T-helper 2 cell treated with Interferon-gamma antibody and Interleukin-4, amounts not matched to agents 5 μg/mL and 100 μg/mL, for 36 hours (primary cell): ENCODE measurements around the gene KDM3B.

Source experiments
- DNase-seq: peaks from one replicate; pipeline ENCODE4 v3.0.0; 2021; ENCODE audit warnings: low spot score
- H3K27ac Mint-ChIP-seq: one replicate; pipeline ENCODE4 v1.8.0; 2021; ENCODE audit warnings: mild to moderate bottlenecking, mixed read lengths
- H3K27me3 Mint-ChIP-seq: one replicate; pipeline ENCODE4 v1.8.0; 2021; ENCODE audit warnings: low read depth, mixed read lengths
- H3K36me3 Mint-ChIP-seq: one replicate; pipeline ENCODE4 v1.8.0; 2021; ENCODE audit warnings: low read depth, mixed read lengths
- H3K4me1 Mint-ChIP-seq: one replicate; pipeline ENCODE4 v1.8.0; 2021; ENCODE audit warnings: low read depth, mixed read lengths
- H3K4me3 Mint-ChIP-seq: one replicate; pipeline ENCODE4 v1.8.0; 2022; ENCODE audit warnings: mild to moderate bottlenecking, moderate library complexity, mixed read lengths
- H3K9me3 Mint-ChIP-seq: one replicate; pipeline ENCODE4 v1.8.0; 2021; ENCODE audit warnings: mixed read lengths

KDM3B gene

DNA sequence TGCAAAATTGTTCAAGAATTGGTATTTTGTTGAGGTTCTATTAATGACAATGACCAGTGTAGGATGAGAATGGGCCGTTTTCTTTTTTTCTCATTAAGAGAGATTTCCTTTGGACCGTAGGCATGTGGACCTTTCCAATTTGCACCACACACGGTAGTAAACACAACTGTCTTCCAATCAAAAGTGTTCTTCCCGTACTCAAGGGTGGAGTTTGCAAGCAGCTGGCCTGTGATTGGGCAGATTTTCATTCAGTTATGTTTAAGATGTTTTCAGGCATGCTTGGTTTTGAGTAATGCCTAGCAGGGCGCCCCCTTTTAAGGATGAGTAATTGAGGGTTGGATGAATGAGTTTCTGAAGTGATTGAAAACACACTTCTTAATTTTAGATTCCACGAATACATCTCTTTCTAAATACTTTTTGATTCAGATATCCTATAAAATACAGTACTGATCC, 2.5 kb downstream of the KDM3B start:
- peak; percentile 69 for DNase-seq
- no peaks in the 10 kb centered on the region for H3K27me3 Mint-ChIP-seq
- H3K9me3 Mint-ChIP-seq = peaks cover 7% of the 10 kb centered on the region
- no peak overlapping the region for H3K27ac Mint-ChIP-seq
- H3K4me3 Mint-ChIP-seq = peak overlapping the region; percentile 88
- peaks cover 31% of the 10 kb centered on the region for H3K4me1 Mint-ChIP-seq
- H3K36me3 Mint-ChIP-seq = peaks cover 23% of the 10 kb centered on the region

DNA sequence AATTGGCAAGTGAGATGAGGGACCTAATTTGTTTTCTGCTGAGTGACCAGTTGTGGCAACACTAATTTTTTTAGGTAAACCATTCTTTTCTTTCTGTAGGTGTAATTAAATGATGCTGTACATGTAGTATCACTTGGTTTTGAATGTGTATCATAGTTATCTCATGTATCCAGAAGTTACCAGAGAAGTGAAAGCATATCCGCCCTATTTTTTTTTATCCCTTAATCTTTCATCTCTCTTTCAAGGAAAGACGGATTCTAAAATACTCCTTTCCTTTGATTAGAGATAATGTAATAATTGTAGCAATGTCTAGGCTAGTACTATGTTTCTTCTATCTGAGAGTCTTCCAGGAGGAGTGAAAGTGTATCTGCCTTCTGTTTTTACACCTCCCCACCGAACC, 7.1 kb downstream of the KDM3B start:
- Mint-ChIP-seq H3K4me1 (peaks cover 23% of the 10 kb centered on the region), H3K27ac (no peak overlapping the region), H3K4me3 (no peak overlapping the region), H3K9me3 (no peaks in the 10 kb centered on the region), H3K27me3 (no peaks in the 10 kb centered on the region), H3K36me3 (peaks cover 13% of the 10 kb centered on the region)
- DNase-seq = no peak

DNA sequence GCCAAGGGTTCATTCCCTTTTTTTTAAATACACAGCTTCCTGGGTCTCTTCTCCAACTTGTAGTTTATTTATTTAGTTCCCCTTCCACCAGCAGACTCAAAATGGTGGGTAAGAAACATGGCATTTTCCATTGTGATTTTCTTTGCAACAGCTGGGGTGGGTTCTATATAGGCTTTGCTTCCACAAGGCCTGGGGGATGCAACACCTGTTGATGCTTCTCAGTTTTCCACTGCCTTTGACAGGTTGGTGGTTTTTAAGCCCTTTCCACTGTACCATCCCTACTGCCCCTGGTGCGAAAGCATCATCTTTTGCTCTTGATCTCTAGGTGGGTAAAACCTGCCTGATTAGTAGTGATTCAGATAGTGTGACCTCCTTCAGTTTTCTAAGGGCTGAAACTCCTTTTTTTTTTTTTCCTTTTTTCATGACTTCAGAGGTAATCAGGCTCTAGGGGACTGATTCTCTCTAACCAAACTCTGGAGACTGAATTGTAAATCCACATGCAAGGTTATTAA, 8.5 kb downstream of the KDM3B start:
- Mint-ChIP-seq H3K4me3 (no peak overlapping the region), H3K36me3 (peaks cover 10% of the 10 kb centered on the region), H3K27ac (peak overlapping the region; percentile 62), H3K27me3 (no peaks in the 10 kb centered on the region), H3K4me1 (peaks cover 11% of the 10 kb centered on the region), H3K9me3 (no peaks in the 10 kb centered on the region)
- no peak for DNase-seq

DNA sequence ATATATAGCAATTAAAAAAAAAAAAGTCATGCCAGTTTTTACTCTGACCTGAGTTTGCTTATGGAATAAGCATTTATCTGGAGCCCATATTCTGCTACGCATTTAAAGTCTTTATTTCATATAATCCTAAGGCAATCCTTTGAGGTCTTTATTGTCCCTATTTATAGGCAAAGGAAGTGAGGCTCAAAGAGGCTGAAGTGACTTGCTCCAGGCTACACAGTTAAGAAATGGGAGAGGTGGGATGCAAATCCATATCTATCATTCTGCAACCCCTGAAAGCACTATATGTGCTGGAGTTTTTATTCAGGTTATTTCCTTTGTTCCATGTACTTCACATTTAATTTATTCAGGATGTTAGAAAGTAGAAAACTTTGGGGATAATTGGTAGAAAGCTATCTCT, 12.1 kb downstream of the KDM3B start:
- DNase-seq = no peak
- peaks cover 9% of the 10 kb centered on the region for H3K36me3 Mint-ChIP-seq
- H3K9me3 Mint-ChIP-seq = no peaks in the 10 kb centered on the region
- H3K4me3 Mint-ChIP-seq = no peak overlapping the region
- peaks cover 13% of the 10 kb centered on the region for H3K4me1 Mint-ChIP-seq
- H3K27ac Mint-ChIP-seq = no peak overlapping the region
- H3K27me3 Mint-ChIP-seq = no peaks in the 10 kb centered on the region

DNA sequence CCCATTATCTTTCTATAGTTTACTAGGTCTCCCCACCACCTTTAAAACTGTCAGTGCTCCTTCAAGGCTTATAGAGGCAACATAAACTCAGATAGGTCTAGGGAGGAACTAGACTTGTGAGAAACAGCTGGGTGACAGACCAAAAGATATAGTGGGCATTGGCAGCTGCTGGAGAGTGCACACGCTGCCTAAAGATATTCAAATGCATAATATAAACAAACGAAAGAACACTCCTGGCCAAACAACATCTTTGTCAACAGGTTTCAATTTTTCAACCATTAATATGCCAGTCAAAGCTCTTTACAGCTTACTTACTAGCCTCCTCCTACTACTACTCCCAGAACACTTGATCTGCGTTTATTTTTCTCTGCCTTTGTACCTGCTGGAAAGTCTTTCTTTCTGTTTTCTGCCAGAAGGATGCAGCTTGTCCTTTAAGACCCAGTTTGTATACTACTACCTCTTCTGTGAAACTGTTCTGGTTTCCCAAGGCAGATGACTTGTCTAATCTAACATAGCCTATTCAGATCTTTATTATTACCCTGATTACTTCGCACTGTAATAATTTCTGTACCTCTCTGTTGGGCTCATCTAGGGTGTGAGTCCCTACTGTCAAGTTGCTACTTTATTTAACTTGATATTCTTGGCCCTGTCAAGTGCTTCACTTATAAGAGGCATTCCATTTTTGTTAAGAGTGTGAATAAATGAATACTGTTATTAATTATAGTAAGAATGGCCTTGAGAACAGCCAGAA, 14.3 kb downstream of the KDM3B start:
- no peak overlapping the region for H3K4me3 Mint-ChIP-seq
- H3K36me3 Mint-ChIP-seq = peaks cover 2% of the 10 kb centered on the region
- no peaks in the 10 kb centered on the region for H3K9me3 Mint-ChIP-seq
- no peaks in the 10 kb centered on the region for H3K27me3 Mint-ChIP-seq
- no peak for DNase-seq
- peaks cover 6% of the 10 kb centered on the region for H3K4me1 Mint-ChIP-seq
- H3K27ac Mint-ChIP-seq = no peak overlapping the region

DNA sequence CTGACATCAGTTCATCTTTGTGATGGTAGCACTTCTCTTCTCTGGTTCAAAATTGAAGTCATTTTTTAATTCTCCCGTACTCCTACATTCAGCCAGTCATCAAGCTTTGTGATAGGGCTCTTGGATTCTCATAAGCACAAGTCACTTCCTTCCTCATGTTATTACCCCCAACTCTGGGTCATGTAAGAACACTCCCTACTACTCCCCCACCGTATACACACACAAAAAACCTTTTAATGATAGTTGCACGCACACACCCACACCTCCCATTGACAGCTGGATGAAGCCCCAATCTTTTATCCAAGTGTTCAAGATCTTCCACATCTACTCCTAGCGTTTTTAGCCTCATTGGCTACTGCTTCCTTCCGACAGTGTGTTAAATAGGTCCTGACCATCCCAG, 16.8 kb downstream of the KDM3B start:
- H3K4me1 Mint-ChIP-seq = peaks cover 6% of the 10 kb centered on the region
- H3K36me3 Mint-ChIP-seq = peaks cover 6% of the 10 kb centered on the region
- H3K27me3 Mint-ChIP-seq = no peaks in the 10 kb centered on the region
- H3K4me3 Mint-ChIP-seq = no peak overlapping the region
- H3K27ac Mint-ChIP-seq = no peak overlapping the region
- H3K9me3 Mint-ChIP-seq = no peaks in the 10 kb centered on the region
- DNase-seq = no peak

DNA sequence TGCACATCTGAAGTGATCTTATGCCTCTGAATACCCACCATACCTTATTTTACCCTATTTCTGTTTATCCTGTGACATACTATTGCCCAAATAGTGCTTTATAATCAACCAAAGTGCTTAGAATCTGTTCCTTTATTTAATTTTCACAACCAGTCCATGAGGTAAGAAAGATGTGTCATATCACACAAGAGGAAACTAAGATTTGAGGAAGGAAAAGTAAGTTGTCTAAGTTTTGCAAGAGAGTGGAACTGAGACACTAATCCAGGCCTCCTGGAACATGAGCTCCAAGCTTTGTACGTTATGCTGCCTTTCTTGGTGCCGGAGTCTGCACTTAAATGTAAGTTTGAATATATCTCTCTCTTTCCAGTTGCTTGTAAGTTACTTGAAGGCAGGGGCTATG, 17.2 kb downstream of the KDM3B start:
- no peak for DNase-seq
- Mint-ChIP-seq H3K36me3 (peaks cover 6% of the 10 kb centered on the region), H3K4me3 (no peak overlapping the region), H3K27me3 (no peaks in the 10 kb centered on the region), H3K4me1 (peaks cover 6% of the 10 kb centered on the region), H3K9me3 (no peaks in the 10 kb centered on the region), H3K27ac (no peak overlapping the region)

DNA sequence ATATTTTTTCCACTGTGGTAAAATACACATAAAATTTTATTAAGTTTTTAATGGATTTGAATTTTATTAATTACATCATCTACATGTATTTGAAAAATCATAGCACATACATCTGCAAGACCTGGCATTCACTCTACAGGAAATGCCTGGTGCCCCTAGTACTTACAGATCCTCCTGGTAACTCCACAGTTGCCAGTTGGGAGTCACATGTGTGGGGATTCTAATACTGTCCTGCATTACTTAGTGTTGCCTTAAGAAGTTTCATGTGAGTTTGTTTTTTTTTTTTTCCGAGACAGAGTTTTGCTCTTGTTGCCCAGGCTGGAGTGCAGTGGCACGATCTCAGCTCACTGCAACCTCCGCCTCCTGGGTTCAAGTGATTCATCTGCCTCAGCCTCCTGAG, 18.1 kb downstream of the KDM3B start:
- Mint-ChIP-seq H3K27ac (no peak overlapping the region), H3K4me3 (no peak overlapping the region), H3K9me3 (no peaks in the 10 kb centered on the region), H3K4me1 (peaks cover 6% of the 10 kb centered on the region), H3K36me3 (peaks cover 6% of the 10 kb centered on the region), H3K27me3 (no peaks in the 10 kb centered on the region)
- DNase-seq = no peak

DNA sequence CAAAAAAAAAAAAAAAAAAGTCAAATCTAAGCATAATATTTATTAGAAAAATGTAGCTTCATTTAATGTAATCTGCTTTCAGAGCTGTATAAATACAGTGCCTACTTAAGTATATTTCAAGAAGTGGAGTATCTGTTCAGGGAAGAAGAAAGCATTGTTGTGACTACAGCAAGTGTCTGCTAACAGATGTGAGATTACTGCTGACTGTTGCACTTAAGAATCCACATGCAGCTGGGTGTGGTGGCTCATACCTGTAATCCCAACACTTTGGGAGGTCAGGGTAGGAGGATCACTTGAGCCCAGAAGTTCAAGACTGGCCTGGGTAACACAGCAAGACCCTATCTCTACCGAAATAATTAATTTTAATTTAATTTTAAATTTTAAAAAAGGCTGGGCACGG, 19.0 kb downstream of the KDM3B start:
- H3K27ac Mint-ChIP-seq = no peak overlapping the region
- peaks cover 6% of the 10 kb centered on the region for H3K36me3 Mint-ChIP-seq
- no peak overlapping the region for H3K4me3 Mint-ChIP-seq
- DNase-seq = no peak
- no peaks in the 10 kb centered on the region for H3K27me3 Mint-ChIP-seq
- H3K9me3 Mint-ChIP-seq = no peaks in the 10 kb centered on the region
- peaks cover 4% of the 10 kb centered on the region for H3K4me1 Mint-ChIP-seq

DNA sequence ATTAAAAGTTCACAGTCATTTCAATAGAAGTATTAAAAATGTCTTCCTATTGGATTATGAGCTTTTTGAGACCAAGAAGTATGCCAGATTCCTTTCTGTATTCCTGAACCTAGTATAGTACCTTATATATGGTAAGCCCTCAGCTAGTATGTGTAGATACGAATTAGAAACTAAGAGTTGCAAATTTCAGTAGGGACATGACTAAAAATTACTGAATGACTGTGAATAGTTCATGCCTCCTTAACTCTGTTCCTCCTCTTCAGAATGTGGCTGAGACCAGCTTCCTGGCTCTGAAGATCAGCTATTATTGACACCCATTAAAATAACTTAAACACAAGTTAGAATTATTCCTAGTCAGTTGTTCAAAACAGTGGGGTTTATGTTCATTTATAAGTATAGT, 19.7 kb downstream of the KDM3B start:
- Mint-ChIP-seq H3K36me3 (peaks cover 9% of the 10 kb centered on the region), H3K4me1 (peaks cover 4% of the 10 kb centered on the region), H3K27ac (no peak overlapping the region), H3K27me3 (no peaks in the 10 kb centered on the region), H3K9me3 (no peaks in the 10 kb centered on the region), H3K4me3 (no peak overlapping the region)
- no peak for DNase-seq

DNA sequence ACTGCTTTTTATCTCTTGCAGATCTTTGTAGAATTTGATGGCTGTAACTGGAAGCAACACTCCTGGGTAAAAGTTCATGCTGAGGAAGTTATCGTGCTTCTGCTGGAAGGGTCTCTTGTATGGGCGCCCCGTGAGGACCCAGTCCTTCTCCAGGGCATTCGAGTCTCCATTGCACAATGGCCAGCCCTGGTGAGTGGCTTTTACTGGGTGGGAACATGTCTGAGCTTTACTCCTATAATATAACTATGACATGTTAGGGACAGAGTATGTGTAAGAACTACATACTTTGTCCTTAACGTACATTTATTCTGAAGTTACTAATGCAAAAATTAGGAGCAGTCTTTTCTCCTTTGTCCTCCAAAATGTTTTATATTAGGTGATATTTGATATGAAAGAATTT, 20.2 kb downstream of the KDM3B start:
- no peak overlapping the region for H3K27ac Mint-ChIP-seq
- H3K4me3 Mint-ChIP-seq = no peak overlapping the region
- peaks cover 13% of the 10 kb centered on the region for H3K36me3 Mint-ChIP-seq
- no peak for DNase-seq
- no peaks in the 10 kb centered on the region for H3K27me3 Mint-ChIP-seq
- peaks cover 4% of the 10 kb centered on the region for H3K4me1 Mint-ChIP-seq
- no peaks in the 10 kb centered on the region for H3K9me3 Mint-ChIP-seq

DNA sequence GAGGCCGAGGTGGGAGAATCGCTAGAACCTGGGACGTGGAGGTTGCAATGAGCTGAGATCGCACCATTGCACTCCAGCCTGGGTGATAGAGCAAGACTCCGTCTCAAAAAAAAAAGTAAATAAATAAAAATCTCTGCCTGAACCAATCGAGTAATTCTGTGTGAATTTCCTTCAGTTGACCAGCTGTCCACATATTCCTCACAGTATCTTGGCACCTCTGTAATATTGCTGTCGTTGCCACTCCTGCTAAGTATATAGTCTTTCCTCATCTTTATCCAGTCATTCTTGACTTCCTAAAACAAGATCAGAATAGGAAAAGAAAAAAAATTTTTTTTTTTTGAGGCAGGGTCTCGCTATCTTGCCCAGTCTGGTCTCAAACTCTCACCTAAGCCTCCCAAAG, 29.9 kb downstream of the KDM3B start:
- DNase-seq = no peak
- Mint-ChIP-seq H3K4me3 (no peak overlapping the region), H3K27ac (no peak overlapping the region), H3K27me3 (no peaks in the 10 kb centered on the region), H3K4me1 (no peaks in the 10 kb centered on the region), H3K9me3 (no peaks in the 10 kb centered on the region), H3K36me3 (peaks cover 39% of the 10 kb centered on the region)

DNA sequence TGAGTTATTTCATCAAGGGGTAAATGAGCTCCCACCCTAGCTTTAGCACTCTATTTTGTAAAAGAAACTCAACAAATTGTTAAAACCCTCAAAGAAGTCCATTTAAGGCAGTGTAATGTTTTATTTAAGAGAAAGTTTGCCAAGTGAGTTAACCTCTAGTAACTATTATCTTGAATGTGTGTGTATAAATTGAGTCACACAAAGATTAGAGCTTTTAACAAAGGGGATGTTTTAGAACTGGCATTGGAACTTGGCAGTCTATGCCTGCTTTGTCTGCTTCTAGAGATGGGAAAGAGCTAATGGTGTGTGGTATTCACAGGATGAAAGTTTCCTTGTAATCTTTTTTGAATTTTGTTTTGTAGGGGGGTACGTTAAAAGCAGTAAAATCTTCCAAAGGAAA, 33.2 kb downstream of the KDM3B start:
- Mint-ChIP-seq H3K27ac (no peak overlapping the region), H3K4me1 (no peaks in the 10 kb centered on the region), H3K27me3 (no peaks in the 10 kb centered on the region), H3K9me3 (no peaks in the 10 kb centered on the region), H3K4me3 (no peak overlapping the region), H3K36me3 (peaks cover 30% of the 10 kb centered on the region)
- no peak for DNase-seq

DNA sequence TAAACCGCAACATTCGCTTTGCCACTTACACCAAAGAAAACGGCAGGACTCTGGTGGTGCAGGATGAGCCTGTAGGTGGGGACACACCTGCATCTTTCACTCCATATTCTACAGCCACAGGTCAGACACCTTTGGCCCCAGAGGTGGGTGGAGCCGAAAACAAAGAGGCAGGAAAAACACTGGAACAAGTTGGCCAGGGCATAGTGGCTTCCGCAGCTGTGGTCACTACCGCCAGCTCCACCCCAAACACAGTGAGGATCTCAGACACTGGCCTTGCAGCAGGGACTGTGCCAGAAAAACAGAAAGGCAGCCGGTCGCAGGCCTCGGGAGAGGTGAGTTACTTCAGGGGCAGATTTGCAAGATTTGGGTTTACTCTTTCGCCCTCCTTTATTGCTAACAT, 33.8 kb downstream of the KDM3B start:
- Mint-ChIP-seq H3K9me3 (no peaks in the 10 kb centered on the region), H3K27me3 (no peaks in the 10 kb centered on the region), H3K27ac (no peak overlapping the region), H3K36me3 (peaks cover 36% of the 10 kb centered on the region), H3K4me1 (no peaks in the 10 kb centered on the region), H3K4me3 (no peak overlapping the region)
- DNase-seq = no peak

DNA sequence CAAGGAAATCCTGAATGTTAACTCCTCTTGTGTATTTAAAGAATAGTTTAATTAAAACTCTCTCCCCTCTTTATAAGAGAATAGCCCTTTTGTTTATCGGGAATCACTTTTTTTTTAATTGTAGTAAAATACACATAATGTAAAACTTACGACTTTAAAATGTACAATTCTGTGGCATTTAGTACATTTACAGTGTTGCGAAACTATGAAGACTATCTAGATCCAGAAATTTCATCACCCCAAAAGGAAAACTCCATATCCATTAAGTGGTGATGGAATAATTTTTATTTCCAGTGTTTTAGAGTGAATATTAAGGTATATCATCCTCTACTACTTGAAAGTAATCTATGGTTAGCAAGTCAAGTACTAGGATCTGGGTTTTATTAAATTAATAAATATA, 36.8 kb downstream of the KDM3B start:
- H3K9me3 Mint-ChIP-seq = no peaks in the 10 kb centered on the region
- no peaks in the 10 kb centered on the region for H3K4me1 Mint-ChIP-seq
- H3K27ac Mint-ChIP-seq = no peak overlapping the region
- no peak overlapping the region for H3K4me3 Mint-ChIP-seq
- no peaks in the 10 kb centered on the region for H3K27me3 Mint-ChIP-seq
- no peak for DNase-seq
- H3K36me3 Mint-ChIP-seq = peaks cover 30% of the 10 kb centered on the region
